GM12892 (cell line): Measurements from ENCODE around the gene CYREN.

Source experiments
- POLR2A ChIP-seq: IDR thresholded peaks from 2 replicates; pipeline ENCODE4 v1.6.1; 2011; ENCODE audit warnings: low read depth, low read length, control low read depth
- POLR2AphosphoS5 ChIP-seq: IDR thresholded peaks from 2 replicates; pipeline ENCODE4 v1.6.1; 2011; ENCODE audit warnings: low read depth, low read length, control low read depth
- TAF1 ChIP-seq: IDR thresholded peaks from 2 replicates; pipeline ENCODE4 v1.6.1; 2011; ENCODE audit warnings: low read depth, mild to moderate bottlenecking, control low read depth, low read length, borderline replicate concordance

GRCh38 chr7:135121868-135122267 is 48.6 kb downstream of the CYREN start:
- TF ChIP-seq POLR2A (no peak), POLR2AphosphoS5 (no peak), TAF1 (no peak)
